ENCODE measurements around the gene BCKDHA.

- TF ChIP-seq CTCF (IDR thresholded peaks at IDR 0.05; ENCODE audit: poor library complexity, severe bottlenecking) (no peak), REST (IDR thresholded peaks at IDR 0.05; ENCODE audit: borderline replicate concordance) (no peak), TAF1 (IDR thresholded peaks at IDR 0.05; ENCODE audit: low read depth) (no peak), EP300 (conservative IDR thresholded peaks at IDR 0.05; ENCODE audit: poor library complexity, severe bottlenecking) (no peak), POLR2AphosphoS5 (IDR thresholded peaks at IDR 0.05) (no peak), EZH2 (IDR thresholded peaks at IDR 0.05; ENCODE audit: borderline replicate concordance, insufficient read depth, low read length, poor library complexity, severe bottlenecking) (no peak), MXI1 (conservative IDR thresholded peaks at IDR 0.05; ENCODE audit: poor library complexity, severe bottlenecking) (no peak), RAD21 (conservative IDR thresholded peaks at IDR 0.05) (no peak)
Measured at GRCh38 chr19:41392775-41393174, 4.8 kb upstream of the BCKDHA start.

All from neural cell (in vitro differentiated cells).